Suprapubic skin (tissue), 4 donors: ENCODE data around the gene CLEC3A. TPM values are rescaled to one million over a fixed set of nuclear protein-coding genes. Genes with fewer than 3 reads are reported as not detected.

ENCODE experiments used
- DNase-seq, 2 donors: peaks; one replicate each; pipeline ENCODE4 v3.0.0-alpha.2; 2019; ENCODE audit warnings: low spot score in 2 of 2
- H3K27ac ChIP-seq: fragments of 200-600 bp; sonication (generic); one replicate; pipeline ENCODE4 v1.5.1; 2019
- H3K27me3 ChIP-seq: fragments of 200-600 bp; sonication (generic); one replicate; pipeline ENCODE4 v1.5.1; 2019
- H3K36me3 ChIP-seq: fragments of 200-600 bp; sonication (generic); one replicate; pipeline ENCODE4 v1.5.1; 2019
- H3K4me1 ChIP-seq: fragments of 200-600 bp; sonication (generic); one replicate; pipeline ENCODE4 v1.5.1; 2019
- H3K4me3 ChIP-seq: fragments of 200-600 bp; sonication (generic); one replicate; pipeline ENCODE4 v1.5.1; 2019; ENCODE audit warnings: mild to moderate bottlenecking
- H3K9me3 ChIP-seq: fragments of 200-600 bp; sonication (generic); one replicate; pipeline ENCODE4 v1.5.1; 2019
- EP300 ChIP-seq: sonication (generic); formaldehyde crosslinking; IDR thresholded peaks from one replicate; pipeline ENCODE4 v1.6.1; 2017; ENCODE audit warnings: antibody characterized with exemption
- POLR2A ChIP-seq, 2 donors: fragments of 450-650 bp; IDR thresholded peaks; one replicate each; pipeline ENCODE4 v1.6.1; 2017; ENCODE audit warnings: antibody characterized with exemption in 2 of 2, mild to moderate bottlenecking in 2 of 2, moderate library complexity in 2 of 2
- POLR2AphosphoS5 ChIP-seq, 3 donors: sonication (generic); formaldehyde crosslinking; IDR thresholded peaks; one replicate each; pipeline ENCODE4 v1.6.1; 2017; ENCODE audit warnings: antibody characterized with exemption in 3 of 3
- WGBS: methylation state at CpG from one replicate; pipeline ENCODE4 v1.1.5; 2018; 5-methylcytosine and 5-hydroxymethylcytosine counted together
- total RNA-seq, 4 donors: library from RNA; depleted of rRNA; stranded (reverse); fragments of >200 nt; gene quantifications; one replicate each; pipeline ENCODE4 v1.1.0, GENCODE V29; 2016
- TF ChIP-seq, protein P1 (sequence below), 2 donors: fragments of 200-600 bp in 1 of 2; fragments of 450-650 bp in 1 of 2; sonication (generic) in 1 of 2; IDR thresholded peaks; one replicate each; pipeline ENCODE4 v1.5.1; 2016 to 2019; ENCODE audit warnings: antibody characterized with exemption in 2 of 2, mild to moderate bottlenecking in 1 of 2, moderate library complexity in 1 of 2

CLEC3A gene, protein sequence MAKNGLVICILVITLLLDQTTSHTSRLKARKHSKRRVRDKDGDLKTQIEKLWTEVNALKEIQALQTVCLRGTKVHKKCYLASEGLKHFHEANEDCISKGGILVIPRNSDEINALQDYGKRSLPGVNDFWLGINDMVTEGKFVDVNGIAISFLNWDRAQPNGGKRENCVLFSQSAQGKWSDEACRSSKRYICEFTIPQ
- not detected for total RNA-seq

DNA sequence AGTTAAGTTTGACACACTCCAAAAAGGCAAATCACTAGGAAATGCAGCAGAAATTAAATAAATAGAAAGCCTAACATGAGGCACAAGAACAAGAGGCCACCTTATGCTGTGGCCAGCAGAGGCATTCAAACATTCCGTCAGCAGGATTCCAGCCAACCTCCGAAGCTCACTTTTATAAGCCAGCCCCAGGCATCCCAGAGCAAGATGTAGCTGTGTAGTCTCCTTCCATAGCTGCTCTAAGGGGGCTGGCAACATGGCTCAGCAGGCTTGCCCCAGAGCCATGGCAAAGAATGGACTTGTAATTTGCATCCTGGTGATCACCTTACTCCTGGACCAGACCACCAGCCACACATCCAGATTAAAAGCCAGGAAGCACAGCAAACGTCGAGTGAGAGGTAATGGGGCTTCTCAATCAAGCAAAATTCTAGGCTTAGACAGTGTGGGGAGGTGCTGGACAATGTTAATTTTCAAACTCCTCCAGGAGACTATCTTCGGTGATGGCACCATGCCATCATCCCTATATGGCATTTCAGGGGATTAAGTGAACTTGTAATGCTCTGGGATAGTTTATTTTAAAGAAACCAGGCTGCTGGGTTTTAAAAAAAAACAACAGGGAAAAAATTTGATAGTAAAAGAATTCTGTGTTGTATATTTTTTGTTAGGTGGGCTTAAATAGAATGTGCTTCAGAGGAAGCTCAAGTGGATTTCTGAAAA lies at the start of gene CLEC3A:
Gene CLEC3A (plus strand): TSS at position 202 of the 714 bp plus-strand sequence. CDS start 79 bp downstream, at position 281.
- no peaks in the 10 kb centered on the region for H3K9me3 ChIP-seq
- TF ChIP-seq POLR2AphosphoS5 (IDR thresholded peaks at IDR 0.05) (no peak), POLR2A (IDR thresholded peaks at IDR 0.05) (no peak), EP300 (no peak)
- TF ChIP-seq, protein P1, sequence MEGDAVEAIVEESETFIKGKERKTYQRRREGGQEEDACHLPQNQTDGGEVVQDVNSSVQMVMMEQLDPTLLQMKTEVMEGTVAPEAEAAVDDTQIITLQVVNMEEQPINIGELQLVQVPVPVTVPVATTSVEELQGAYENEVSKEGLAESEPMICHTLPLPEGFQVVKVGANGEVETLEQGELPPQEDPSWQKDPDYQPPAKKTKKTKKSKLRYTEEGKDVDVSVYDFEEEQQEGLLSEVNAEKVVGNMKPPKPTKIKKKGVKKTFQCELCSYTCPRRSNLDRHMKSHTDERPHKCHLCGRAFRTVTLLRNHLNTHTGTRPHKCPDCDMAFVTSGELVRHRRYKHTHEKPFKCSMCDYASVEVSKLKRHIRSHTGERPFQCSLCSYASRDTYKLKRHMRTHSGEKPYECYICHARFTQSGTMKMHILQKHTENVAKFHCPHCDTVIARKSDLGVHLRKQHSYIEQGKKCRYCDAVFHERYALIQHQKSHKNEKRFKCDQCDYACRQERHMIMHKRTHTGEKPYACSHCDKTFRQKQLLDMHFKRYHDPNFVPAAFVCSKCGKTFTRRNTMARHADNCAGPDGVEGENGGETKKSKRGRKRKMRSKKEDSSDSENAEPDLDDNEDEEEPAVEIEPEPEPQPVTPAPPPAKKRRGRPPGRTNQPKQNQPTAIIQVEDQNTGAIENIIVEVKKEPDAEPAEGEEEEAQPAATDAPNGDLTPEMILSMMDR (IDR thresholded peaks at IDR 0.05), result no peak
- DNase-seq, result no peak
- no peaks in the 10 kb centered on the region for H3K4me1 ChIP-seq
- H3K27me3 ChIP-seq, result peaks cover 13% of the 10 kb centered on the region
- 27% methylated on average over 5 of the region's 5 CpGs for WGBS
- no peak within 1 kb of the TSS for H3K4me3 ChIP-seq
- H3K36me3 ChIP-seq, result no peaks in the 10 kb centered on the region
- H3K27ac ChIP-seq, result no peak within 1 kb of the TSS

DNA sequence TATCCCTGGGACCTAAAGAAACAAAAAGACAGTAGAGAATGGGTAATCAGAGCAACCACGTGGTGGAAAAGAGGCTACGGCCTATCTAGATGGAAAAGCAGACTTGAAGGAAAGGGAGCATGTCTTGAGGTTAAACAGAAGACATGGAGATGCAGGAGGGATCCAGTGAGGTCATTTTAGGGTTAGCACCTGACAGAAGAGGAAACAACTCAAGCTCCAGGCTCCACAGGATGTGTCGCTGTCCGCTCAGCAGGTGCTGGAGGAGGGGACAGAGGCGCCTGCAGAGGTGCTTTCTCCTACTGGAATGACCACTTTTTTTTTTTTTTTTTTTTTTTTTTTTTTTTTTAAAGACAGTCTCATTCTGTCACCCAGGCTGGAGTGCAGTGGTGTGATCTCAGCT lies 47.5 kb upstream of the CLEC3A start:
- Histone ChIP-seq H3K4me1 (no peaks in the 10 kb centered on the region), H3K27ac (no peak overlapping the region), H3K36me3 (no peaks in the 10 kb centered on the region), H3K4me3 (no peak overlapping the region), H3K9me3 (no peaks in the 10 kb centered on the region), H3K27me3 (peaks cover 4% of the 10 kb centered on the region)
- DNase-seq, result no peak
- no peak for TF ChIP-seq EP300
- no peak for TF ChIP-seq POLR2AphosphoS5 (IDR thresholded peaks at IDR 0.05)
- TF ChIP-seq POLR2A (IDR thresholded peaks at IDR 0.05), result no peak
- TF ChIP-seq, protein P1 (IDR thresholded peaks at IDR 0.05), result no peak
- 75% methylated on average over 5 of the region's 5 CpGs for WGBS

DNA sequence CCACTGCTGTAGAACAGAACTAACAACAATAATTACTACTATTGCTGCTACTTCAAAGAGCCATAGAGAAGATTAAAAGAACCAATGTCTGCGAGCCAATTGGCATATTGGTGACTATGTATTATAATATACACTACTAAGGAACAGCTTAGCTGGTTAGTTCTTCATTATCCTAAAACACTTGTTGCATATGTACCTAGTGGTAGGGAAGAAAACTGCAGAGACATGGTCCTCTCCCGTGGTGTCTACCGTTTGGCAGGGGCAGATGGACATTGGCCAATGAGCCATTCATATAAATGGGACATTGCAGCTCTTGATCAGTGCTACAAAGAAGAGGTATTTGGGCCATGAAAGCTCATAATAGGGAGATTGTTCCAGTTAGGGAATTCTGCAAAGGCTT lies 46.4 kb upstream of the CLEC3A start:
- Histone ChIP-seq H3K27me3 (peaks cover 4% of the 10 kb centered on the region), H3K4me1 (no peaks in the 10 kb centered on the region), H3K9me3 (no peaks in the 10 kb centered on the region), H3K36me3 (no peaks in the 10 kb centered on the region), H3K27ac (no peak overlapping the region), H3K4me3 (no peak overlapping the region)
- TF ChIP-seq POLR2A (IDR thresholded peaks at IDR 0.05) (no peak), POLR2AphosphoS5 (IDR thresholded peaks at IDR 0.05) (no peak), EP300 (no peak)
- TF ChIP-seq, protein P1 (IDR thresholded peaks at IDR 0.05), result no peak
- no peak for DNase-seq
- 53% methylated on average over 3 of the region's 3 CpGs for WGBS

- H3K36me3 ChIP-seq, result no peaks in the 10 kb centered on the region
- no peak for TF ChIP-seq POLR2A (IDR thresholded peaks at IDR 0.05)
- TF ChIP-seq POLR2AphosphoS5 (IDR thresholded peaks at IDR 0.05), result no peak
- TF ChIP-seq EP300, result no peak
- TF ChIP-seq, protein P1 (IDR thresholded peaks at IDR 0.05), result no peak
- no peak overlapping the region for H3K27ac ChIP-seq
- H3K27me3 ChIP-seq, result peaks cover 4% of the 10 kb centered on the region
- H3K4me1 ChIP-seq, result no peaks in the 10 kb centered on the region
- DNase-seq, result no peak
- no peak overlapping the region for H3K4me3 ChIP-seq
- 74% methylated on average over 5 of the region's 5 CpGs for WGBS
- no peaks in the 10 kb centered on the region for H3K9me3 ChIP-seq
Observed at GRCh38 chr16:77977339-77977738, 45.0 kb upstream of the CLEC3A start.

- WGBS, result 95% methylated on average over 3 of the region's 3 CpGs
- no peak for DNase-seq
- Histone ChIP-seq H3K36me3 (no peaks in the 10 kb centered on the region), H3K27ac (no peak overlapping the region), H3K4me3 (no peak overlapping the region), H3K27me3 (no peaks in the 10 kb centered on the region), H3K9me3 (no peaks in the 10 kb centered on the region), H3K4me1 (no peaks in the 10 kb centered on the region)
- TF ChIP-seq, protein P1 (IDR thresholded peaks at IDR 0.05), result no peak
- TF ChIP-seq EP300, result no peak
- no peak for TF ChIP-seq POLR2AphosphoS5 (IDR thresholded peaks at IDR 0.05)
- no peak for TF ChIP-seq POLR2A (IDR thresholded peaks at IDR 0.05)
Observed at GRCh38 chr16:77985111-77985510, 37.2 kb upstream of the CLEC3A start.
